ENCODE data around the gene POLE4.

Gene POLE4

DNA sequence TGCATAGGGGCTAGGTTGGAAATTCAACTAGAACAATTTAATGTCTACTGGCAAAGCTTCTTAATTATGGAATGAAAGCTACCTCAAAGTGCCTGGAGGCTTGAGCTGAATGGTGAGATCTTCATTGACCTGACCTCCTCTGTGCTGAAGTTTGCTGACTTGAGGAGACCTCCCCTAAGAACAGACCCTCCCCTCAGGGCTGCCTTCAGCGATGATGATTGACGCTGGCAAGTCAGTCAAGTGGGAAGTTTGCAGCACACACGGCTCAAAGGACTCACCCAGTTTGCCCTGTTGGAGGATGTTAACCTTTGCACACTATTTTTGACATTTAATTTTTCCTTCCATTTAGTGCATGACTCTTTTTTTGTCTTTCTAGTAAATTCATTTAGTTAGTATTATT lies 17.2 kb upstream of the POLE4 start:
- no peak for DNase-seq

DNA sequence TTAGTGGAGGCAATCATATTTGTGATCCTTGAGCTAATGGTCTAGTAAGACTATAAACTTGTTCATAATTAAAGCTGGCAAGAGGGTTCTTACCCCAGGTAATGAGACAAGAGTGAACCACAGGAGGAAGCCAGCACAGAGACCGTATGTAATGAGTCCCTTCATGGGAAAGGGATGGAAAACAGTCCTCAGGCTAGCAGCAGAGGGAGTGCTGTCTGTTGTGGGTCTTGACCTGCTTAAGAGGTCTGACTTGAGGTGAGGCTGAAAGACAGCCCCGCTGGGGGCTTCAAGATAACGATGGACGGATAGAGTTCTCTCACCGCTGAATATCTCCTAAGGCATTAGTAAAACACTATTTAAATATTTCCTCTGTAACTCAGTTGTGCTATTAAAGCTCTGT lies 16.2 kb upstream of the POLE4 start:
- no peak for DNase-seq

DNA sequence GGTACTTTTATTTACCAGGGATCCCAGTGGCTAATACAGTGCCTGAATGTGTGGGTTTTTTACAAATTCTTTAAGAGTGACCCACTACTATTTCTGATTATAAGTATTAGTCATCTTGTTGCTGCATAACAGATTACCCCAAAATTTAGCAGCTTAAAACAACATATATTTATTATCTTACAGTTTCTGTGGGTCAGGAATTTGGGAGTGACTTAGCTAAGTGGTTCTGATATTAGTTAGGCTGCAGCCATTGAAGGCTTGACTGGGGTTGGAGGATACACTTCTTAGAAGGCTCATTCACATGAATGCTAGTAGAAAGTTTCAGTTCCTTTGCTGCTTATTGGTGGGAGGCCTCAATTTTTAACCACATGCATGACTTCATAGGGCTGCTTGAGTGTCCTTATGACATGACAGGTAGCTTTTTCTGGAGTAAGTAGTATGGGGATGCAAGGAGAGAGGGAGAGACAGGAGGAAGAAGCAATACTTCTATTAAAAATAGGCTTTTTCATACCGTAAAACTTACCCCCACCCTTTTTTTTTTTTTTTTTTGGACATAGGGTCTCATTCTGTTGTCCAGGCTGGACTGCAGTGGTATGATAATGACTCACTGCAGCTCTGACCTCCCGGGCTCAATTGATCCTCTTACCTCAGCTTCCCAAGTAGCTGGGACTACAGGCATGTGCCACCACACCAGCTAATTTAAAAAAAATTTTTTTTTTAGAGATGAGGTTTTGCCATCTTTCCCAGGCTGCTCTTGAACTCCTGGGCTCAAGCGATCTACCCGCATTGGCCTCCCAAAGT lies 13.3 kb upstream of the POLE4 start:
- no peak for DNase-seq

DNA sequence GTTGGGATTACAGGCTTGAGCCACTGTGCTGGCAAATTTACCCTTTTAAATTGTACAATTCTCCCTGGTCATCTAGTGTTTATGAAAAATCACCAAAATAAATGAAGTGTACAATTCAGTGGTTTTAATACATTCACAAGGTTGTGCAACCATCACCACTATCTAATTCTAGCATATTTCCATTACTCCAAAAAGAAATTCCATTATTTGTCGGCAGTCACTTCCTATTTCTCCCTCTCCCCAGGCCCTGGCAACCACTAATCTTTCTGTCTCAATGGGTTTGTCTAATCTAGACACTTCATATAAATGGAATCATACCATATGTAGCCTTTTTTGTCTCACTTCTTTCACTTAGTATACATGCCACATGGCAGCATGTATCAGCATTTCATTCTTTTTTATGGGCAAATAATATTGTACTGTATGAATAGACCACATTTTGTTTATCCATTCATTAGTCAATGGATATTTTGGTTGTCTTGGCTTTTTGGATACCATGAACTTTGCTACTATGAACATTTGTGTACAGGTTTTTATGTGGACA lies 12.6 kb upstream of the POLE4 start:
- DNase-seq, result no peak

DNA sequence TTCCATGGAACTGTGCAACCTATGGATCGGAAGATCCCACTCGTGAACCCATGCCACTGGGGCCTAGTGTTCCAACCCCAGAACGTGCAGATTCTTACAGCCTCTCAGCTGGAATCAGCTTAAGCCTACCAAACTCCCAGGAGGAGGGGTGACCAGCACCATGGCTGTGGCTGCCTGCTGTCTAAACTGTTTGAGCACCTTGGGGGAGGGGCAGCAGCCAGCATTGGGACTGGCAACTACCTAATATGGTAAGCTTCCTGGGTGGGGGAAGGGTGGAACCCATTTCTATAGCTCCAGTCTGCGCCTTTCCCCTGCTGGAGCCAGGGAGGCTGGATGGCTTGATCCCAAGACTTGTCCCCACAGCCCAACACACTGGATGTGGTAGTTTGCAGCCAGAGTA lies 10.7 kb upstream of the POLE4 start:
- no peak for DNase-seq

DNA sequence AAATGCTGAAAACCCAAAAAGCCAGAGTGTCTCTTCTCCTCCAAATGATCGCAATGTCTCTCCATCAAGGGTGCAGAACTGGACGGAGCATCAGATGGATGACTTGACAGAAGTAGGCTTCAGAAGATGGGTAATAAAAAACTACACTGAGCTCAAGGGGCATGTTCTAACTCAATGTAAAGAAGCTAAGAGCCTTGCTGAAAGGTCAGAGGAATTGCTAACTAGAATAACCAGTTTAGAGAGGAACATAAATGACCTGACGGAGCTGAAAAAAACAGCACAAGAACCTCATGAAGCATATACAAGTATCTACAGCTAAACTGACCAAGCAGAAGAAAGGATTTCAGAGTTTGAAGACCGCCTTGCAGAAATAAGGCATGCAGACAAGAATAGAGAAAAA lies 9.7 kb upstream of the POLE4 start:
- no peak for DNase-seq

DNA sequence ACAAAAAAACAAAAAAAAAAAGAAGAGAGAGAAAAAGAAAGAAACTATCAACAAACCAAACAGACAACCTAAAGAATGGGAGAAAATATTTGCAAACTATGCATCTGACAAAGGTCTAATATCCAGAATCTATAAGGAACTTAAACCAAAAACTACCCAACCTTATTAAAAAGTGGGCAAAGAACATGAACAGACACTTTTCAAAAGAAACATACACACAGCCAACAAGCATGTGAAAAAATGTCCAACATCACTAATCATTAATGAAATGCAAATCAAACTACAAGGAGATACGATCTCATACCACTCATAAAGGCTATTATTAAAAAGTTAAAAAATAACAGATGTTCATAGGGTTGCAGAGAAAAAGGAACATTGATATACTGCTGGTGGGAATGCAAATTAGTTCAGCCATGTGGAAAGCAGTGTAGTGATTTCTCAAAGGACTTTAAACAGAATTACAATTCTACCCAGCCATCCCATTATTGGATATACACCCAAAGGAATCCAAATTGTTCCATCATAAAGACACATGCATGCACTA lies 7.2 kb upstream of the POLE4 start:
- no peak for DNase-seq

DNA sequence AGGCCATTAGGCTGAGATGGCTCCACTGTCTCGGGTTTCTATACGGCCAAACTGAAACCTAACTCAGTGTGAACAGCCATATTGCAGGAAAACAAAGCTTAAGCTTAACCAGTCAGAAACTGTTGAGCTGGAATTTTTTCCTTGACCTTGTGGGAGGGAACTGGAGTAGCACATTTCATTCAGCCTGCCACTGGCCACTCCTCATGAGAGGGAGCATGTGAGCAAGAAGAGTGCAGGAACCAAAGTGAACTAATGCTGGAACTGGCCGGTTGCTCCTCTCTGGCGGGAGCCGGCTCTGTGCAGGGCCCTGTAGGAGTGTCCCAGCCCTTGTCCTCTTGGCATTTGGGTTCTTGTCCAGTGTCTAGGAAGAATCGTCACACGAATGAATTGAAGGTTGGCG lies 5.9 kb upstream of the POLE4 start:
- DNase-seq, result no peak

DNA sequence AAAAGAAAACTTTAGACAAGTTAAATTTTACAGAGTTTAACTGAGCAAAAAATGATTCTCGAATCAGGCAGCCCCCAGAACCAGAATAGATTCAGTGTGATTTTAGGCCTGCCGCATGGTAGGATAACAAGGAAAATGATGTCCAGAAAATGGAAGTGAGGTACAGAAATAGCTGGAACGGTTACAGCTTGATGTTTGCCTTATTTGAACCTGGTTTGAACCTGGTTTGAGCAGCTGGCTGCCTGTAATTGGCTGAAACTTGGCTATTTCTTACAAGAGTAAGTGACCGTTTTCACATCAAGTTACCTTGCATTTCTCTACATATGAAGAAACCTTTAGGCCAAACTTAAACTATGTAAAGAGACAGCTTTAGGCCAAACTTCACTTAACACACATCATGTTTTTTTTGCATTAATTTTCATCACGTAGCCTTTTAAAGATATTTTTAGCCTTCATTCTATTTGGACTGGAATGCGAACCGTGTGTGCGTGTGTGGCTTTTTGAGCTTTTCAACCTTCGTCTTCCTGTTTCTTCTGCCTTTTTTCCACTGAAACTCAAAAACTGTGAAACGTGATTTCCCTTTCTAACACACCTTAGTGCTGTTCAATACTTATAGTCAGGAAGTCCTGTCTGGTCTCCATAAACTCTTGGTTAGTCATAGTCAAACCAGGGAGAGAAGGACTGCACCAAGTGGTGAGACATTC lies 4.5 kb upstream of the POLE4 start:
- DNase-seq, result no peak

DNA sequence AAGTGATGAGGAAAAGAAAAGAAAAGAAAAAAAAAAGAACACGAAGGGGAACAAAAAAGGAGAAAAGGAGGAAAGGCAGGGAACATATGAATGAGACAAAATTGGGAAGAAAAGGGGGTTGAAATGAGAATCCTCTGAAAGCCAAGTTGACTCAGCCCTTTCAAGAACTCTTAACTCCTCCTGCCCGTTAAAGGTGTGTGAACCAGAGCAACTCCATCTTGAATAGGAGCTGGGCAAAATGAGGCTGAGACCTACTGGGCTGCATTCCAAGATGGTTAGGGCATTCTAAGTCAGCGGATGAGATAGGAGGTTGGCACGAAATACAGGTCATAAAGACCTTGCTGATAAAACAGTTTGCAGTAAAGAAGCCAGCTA lies 4.0 kb upstream of the POLE4 start:
- DNase-seq, result no peak

DNA sequence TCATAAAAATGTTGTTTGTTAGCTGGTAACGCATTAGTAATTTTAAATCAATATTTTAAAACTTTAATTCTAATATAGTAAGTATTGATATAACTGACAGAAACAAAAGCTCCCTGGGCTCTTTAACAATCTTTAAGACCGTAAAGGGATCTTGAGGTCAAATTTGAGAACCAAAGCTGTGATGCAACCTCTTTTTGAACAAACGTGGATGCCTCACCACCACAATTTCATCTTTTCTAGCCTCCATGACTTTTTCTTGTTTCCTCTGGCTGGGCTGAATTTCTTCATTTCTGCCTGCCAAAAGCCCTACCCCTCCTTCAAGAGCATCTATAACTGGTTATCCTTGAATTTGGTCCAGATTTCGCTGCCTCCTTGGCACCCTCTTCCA lies 563 bp upstream of the POLE4 start:
- DNase-seq, result no peak

DNA sequence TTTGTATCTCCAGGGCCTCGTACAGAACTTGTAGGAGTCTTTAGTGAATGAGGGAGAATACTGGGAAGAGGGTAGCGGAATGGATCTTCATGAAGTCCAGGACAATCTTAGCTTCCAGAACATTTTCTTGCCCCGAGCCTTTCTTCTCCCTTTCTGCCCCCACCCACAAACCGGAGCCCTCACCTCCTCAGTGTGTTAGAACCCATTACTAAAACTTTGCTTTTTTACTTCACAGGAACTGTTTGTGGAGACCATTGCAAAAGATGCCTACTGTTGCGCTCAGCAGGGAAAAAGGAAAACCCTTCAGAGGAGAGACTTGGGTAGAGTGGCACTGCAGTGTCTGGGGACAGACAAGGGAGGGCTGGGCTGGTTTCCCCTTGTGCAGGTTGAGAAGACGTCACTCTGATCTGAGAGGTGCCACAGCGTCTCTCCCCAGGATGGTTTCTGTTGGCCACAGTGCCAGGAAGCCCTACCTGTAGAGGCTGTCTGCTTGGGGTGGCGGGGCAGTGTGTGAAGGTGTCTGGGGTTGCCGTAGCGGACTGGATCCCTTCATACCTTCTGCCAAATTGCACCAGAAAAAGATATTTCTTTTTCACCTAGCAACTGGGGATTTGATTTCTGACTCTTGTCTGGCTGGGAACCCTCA lies 786 bp downstream of the POLE4 start:
- DNase-seq, result no peak

DNA sequence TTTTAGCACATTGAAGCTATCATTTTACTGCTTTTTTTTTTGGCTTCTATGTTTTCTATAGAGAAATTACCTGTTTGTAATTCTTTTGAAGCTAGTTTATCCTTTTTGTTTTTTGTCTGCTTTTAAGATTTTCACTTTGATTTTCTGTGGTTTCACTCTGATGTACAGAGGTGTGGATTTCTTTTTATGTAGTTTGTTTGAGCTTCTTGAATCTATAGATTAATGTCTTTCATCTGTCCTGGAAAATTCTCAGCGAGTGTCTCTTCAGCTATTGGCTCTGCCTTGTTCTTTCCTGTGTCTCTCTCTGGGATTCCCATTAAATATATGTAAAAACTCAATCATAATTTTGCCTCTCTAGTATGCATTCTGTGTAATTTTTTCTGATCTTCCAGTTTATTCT lies 8.4 kb downstream of the POLE4 start:
- no peak for DNase-seq

DNA sequence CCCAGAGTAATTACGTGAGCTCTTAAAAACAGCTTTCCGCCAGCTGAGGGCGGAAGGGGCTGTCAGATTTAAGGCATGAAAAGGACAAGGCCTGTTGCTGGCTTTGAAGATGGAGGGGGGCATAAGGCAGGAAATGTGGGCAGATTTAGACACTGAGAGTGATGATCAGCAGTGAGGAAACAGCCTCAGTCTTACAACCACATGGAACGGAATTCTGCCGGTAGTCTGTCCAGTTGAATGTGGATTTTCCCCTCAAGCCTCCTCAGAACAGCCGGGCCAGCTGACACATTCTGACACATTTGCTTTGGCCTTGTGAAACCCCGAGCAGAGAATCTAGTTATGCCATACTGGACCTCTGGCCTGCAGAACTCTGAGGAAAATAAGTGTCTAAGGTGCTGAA lies 16.6 kb downstream of the POLE4 start:
- DNase-seq, result no peak

DNA sequence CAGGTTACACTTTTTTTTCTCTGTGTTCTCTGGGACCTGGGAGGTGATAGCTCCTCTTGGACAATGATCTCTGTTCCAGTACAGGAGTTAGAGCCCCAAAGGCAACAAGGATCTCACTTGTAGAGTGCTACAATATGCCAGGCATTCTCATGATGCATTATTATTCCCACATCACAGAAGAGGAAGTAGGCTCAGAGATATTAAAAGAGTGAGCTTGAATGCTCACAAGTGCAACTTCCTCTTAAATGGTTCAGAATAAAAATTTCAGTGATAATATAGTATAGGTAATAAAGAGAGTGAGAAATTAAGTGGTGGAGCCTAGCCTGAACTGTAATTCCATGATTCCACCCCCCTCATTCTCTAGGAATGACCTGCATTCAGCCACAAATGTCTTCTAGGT lies 21.4 kb downstream of the POLE4 start:
- no peak for DNase-seq

DNA sequence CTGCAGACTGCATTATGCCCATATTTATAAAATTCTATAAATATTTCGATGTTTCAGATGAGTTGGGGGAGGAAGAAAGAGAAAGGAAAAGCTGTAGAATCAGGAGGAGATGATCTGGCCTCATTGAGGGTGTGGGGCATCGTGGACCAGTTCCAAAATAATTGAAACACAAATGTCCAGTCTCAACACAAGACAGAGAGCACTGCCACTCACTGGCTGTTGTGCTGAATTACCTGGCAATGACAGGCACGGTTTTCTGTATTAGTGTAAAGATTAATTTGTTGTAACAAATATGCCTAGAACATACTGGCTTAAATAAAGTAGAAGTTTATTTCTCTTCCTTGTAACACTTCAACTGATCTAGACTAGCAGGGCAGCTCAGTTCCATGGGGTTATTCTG lies 24.1 kb downstream of the POLE4 start:
- no peak for DNase-seq

DNA sequence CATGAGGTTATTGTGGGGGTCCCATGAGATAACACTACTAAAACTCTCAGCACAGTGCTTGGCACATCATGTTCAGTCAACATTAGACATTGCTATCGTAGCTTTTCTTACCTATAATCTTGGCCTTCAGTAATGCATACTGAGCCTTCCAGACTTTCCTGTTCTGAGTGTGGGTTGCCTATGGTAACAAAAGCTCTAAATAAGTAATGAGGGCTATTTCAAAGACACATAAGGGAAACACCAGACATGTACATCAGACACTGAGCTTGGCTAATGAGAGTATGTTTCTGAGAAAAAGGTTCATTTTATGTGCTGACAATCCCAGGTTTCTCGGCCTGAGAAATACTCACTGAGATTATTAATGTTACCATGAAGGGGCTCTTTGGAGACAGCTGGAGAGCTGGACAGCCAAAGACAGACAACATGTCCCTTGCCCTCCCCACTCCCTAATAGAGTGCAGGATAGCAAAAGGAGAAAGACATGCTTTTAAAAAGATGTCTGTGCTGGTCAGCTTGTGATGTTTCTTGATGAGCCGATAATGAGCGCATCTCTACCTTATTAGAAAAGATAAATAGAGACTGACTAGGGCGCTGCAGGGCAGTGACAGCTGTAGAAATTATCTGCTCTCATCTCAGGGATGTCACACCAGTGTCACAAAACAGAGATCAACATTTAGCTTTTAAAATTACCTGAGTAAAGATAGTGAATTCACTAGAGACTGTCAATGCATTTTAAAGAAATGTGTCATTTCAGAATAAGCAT lies 25.4 kb downstream of the POLE4 start:
- DNase-seq, result no peak

DNA sequence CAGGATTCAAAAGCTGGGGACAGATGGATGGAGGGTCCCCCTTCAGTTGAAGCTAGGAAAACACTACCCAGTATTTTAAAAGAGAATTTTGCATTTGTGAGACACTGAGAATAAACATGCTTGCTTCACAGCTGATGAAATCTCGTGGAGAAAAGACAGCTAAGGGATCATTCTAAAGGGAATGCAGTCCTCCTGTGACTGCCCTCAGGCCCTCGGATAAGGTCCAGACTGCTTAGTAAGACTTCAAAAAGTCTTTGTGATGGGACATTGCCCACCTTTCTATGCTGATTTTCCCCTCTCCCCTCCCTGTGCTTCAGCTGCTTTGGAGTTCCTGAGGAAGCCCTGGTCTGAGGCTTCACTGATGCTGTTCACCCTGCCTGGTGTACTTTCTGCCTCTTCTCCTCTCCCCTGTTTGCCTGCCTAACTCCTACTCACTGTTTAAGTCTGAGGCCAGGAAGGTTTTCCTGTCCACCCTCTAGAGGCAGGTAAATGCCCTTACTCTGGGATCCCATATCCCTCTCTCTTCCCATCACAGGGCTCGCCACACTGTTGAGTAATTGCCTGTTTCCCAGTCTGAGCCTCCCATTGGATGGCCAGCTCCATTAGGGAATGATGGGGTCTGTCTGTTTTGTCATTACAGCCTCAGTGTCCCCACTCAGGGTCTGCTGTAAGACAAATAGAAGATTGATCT lies 26.6 kb downstream of the POLE4 start:
- DNase-seq, result no peak

DNA sequence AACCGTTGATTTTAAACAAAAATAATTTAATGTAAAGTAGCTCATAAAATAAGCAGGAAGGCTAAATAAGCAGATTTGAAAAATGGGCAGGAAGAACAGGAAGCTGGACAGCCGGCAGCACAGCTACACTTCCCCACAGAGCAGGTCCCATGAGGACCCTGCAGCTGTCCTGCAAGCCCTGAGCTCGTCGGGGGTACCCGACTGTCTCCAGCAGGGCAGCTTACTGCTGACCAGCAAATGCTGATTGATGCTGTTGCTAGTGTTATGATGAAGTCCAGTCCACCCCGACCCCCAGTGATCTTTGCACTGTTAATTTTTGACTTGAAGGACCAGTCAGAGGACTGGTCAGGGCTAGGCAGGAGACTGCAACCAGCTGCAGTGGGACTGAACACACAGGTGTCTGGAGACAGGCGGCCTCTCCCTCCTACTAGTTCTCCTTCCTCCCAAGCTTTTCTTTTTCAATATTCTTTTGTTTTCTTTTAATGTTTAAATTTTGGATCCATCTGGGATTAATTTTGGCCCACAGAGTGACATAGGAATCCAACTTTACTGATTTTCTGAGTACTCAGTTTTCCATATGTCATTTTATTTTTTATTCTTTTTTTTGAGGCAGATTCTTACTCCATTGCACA lies 27.7 kb downstream of the POLE4 start:
- DNase-seq, result no peak

DNA sequence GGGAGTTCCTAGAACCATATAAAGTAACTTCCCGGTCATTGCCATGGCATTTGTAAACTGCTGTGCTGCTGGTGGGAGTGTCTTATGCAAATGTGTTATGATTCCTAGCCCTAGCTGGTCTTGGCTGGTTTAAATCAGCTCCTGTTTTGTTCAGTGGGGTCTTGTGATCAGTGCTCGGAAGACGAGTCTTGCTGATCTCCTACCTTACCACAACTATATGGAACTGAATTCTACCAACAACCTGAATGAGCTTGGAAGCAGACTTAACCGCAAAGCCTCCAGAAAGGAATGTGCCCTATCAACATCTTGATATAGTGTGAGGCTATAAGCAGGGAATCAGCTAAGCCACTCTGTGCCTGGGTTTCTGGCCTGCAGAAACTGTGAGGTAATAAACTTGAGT lies 33.5 kb downstream of the POLE4 start:
- no peak for DNase-seq

DNA sequence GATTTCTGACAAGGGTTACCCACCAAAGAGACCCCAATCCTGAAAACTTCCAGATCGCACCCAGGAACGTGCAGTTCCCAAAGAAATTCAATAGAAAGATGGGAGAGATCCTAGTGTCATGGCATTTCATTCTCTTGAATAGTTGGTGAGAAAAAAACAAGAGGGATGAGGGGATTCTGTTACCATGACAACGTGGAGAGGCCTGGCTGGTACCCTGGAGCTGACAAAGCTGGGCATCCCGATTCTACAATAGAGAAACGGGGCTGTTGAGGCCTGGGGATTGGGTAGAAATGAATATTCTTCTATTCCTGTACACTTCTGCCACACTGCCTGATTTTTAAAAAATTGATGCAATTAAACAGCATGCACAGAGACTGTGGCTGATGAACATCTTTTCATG lies 41.0 kb downstream of the POLE4 start:
- no peak for DNase-seq

DNA sequence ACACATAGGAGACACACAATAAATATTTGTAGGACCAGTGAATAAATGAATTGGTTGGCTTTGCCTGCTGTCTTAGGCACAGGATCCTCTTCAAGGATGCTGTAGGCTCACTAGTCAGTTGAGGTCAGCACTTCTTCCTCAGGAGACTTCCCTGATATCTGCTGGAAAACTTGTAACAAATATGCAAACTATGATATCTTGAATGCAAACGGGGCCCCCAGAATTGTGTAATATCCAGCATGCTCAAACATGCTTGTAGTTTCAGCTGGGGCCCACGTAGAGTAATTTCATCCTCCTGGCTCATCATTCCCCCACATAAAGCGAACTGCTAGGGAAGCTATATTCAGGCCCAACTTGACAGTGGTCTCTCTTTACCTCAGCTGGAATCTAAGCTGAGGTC lies 43.6 kb downstream of the POLE4 start:
- DNase-seq, result no peak
